GM04504 (cell line): ENCODE results near the gene LBHD2.
"Not testable (repeated sequence)": the region's sequence is repeated elsewhere in the genome, so short reads cannot be mapped to it uniquely, and the experiment has no call there.

ENCODE experiments used
- DNase-seq: peaks from one replicate; pipeline ENCODE4 v3.0.0-alpha.2; 2012; ENCODE audit warnings: low read depth

LBHD2 gene

GRCh38 chr14:103104654-103105452, 20.8 kb downstream of the LBHD2 start:
- DNase-seq, result no peak

GRCh38 chr14:103105580-103106150, 21.7 kb downstream of the LBHD2 start:
- DNase-seq, result no peak

DNA sequence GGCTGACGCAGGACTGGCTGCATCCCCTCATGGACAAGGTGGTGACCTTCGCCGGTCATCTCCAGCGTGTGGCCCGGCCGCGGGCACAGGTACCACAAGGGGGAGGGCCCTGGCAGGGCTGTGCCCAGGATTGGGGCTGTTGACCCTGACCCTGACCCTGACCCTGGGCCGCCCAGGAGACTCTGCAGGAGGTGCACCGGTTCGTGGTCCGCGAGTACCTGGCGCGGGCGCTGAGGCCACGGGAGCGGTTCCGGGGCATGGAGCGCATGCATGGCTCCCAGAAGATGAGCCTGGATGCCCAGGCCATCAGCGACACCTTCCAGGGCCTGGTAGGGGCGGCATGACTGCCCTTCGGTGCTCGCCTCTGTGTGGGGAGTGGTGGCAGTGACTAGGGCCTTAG, 23.4 kb downstream of the LBHD2 start:
- DNase-seq, result no peak

- DNase-seq, result no peak
Measured at GRCh38 chr14:103107941-103108748, 24.1 kb downstream of the LBHD2 start.

GRCh38 chr14:103108749-103109207, 24.8 kb downstream of the LBHD2 start:
- no peak for DNase-seq

DNA sequence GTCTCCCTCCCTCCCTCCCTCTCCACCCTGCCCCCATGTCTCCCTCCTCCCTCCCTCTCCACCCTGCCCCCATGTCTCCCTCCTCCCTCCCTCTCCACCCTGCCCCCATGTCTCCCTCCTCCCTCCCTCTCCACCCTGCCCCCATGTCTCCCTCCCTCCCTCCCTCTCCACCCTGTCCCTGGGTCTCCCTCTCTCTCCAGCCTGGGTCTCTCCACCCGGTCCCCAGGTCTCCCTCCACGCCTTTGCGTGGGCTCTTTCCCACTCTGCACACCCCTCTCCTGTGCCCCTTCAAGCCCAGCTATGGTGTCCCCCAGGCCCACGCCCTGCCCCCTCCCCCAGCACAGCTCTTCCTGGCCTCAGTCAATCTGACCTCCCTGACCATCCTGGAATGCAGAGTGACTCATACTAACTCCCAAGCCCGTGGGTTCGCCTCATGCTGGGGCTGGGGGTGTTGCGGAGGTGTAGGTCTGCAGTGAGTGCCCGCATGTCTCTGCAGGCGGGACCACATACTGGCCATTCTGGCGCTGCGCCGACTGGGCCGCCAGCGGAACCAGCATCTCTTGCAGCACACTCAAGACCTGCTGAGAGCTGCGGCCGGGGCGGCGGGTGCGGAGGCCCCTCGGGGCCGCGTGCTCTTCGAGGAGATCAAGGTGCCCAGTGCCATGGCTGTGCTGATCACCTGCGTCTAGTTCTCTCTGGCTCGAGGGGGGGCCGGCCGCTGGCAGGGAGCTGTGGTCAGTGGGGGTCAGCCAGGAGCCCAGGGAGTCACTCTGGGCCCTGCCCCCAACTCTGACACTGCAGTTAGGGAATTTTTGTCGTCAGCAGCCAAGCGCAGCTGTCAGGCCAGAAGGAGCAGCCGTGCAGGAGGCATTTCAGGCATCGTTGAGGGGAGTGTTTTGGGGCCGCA, 25.8 kb downstream of the LBHD2 start:
- DNase-seq, result no peak

GRCh38 chr14:103110681-103111231, 26.7 kb downstream of the LBHD2 start:
- DNase-seq, result no peak

DNA sequence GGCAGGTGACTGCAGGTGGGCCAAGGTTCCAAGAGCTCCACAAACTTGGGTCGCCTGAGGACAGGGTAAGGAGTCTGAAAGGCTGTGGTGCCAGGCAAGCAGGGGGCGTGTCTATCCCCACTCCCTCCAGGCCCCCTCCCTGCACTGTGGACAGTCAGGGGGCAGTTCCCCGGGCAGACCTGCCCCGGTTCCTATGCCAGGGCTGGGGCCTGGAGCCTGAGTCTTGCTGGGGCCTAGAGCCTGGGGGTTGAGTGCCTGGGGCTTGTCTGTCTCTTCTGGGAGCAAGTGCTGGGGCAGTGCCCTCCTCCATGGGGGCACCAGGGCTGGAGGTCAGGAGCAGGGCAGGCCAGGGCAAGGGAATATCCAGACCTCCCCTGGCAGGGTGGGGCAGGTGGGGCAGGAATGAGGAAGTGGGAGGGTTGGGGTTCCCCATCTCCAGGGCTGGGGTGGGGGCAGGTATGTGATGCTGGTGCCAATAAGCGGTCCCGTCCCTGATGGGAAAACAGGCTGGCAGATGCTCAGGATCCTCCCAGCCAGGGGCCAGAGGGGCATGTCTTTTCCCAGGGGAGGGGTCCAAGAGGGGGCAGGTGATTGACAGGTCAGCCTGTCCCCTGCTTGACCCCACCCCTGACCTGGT, 27.3 kb downstream of the LBHD2 start:
- DNase-seq, result no peak

DNA sequence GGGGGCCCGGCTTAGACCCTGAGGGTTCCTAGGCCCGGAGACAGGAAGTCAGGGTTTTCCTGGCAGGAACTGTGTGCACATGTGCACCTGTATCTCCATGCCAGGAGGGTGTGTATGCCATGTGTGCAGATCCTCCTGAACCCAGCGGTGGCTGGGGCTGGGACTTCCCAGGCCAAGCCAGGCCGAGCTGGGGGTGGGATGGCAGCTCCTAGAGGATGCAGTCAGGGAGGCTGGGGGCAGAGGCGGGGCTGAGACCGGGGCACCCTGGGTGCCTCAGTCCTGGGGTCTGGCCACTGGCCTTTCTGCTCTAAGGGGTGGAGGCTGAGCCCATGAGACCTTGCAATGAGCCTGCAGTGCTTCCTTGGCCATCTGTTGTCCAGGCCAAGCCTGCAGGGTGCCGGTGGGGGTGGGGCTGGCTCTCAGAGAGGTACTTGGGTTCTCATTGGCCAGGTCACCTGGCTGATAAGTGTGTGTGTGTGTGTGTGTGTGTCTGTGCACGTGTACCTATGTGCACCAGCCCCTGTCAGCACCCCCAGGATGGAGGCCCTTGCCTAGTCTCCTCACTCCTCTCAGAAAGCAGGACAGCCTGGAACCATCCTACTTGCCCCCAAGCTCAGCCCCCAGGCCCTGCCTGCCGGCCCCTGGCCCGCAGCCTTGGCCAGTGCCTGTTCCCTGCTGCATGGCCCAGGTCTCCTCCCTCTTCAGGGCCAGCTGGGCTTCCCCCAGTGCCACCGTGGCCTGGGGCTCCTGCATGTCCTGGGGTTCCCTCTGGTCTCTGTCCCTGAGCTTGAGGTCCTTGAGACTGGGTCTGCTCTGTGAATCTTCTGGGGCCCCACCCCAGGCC, 28.6 kb downstream of the LBHD2 start:
- DNase-seq, result no peak

GRCh38 chr14:103113303-103113702, 29.3 kb downstream of the LBHD2 start:
- DNase-seq, result no peak

DNA sequence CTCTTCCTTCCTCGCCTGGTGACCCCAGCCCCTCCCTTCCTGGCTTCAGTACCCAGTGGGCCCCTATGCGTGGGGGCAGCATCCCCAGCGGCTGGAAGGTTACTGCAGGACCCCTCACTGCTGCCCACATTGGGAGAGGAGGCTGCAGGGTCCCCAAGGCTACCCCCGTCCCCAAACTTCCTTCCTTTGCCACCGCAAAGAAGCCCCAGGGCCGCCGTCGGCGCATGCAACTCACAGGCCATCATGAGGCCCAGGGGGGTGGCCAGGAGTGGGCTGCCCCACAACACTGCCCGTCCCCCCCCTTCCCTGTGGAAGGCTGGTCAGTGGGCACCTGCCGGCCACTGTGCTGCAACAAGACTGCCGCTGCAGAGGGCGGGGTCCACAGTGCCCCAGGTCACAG, 29.8 kb downstream of the LBHD2 start:
- no peak for DNase-seq

DNA sequence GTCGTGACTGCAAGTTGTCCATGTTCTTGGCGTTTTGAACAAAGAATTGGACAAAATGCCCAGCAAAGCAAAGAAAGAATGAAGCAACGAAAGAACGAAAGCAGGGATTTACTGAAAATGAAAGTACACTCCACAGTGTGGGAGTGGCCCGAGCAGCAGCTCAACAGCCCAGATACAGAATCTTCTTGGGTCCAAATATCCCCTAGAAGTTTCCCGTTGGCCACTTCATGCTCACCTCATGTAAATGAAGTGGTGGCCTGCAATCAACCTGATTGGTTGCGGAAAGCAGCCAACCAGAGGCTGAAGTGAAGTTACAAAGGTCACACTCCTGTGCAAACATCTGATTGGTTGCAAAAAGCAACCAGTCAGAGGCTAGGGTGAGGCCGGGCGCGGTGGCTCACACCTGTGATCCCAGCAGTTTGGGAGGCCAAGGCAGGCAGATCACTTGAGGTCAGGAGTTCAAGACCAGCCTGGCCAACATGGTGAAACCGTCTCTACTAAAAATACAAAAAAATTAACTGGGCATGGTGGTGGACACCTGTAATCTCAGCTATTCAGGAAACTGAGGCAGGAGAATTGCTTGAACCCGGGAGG, 31.2 kb downstream of the LBHD2 start:
- not testable (repeated sequence) for DNase-seq

- no peak for DNase-seq
Measured at GRCh38 chr14:103115845-103116572, 32.0 kb downstream of the LBHD2 start.

- DNase-seq, result no peak
Measured at GRCh38 chr14:103116636-103117035, 32.6 kb downstream of the LBHD2 start.

DNA sequence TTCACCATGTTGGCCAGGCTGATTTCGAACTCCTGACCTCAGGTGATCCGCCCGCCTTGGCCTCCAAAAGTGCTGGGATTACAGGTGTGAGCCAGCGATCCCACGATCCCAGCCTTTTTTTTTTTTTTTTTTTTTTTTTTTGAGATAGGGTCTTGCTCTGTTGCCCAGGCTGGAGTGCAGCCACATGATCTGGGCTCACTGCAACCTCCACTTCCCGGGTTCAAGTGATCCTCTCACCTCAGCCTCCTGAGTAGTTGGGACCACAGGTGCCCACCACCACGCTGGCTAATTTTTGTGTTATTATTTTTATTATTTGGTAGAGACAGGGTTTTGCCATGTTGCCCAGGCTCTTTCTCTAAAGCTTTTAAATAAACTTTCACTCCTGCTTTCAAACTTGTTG, 33.5 kb downstream of the LBHD2 start:
- not testable (repeated sequence) for DNase-seq

DNA sequence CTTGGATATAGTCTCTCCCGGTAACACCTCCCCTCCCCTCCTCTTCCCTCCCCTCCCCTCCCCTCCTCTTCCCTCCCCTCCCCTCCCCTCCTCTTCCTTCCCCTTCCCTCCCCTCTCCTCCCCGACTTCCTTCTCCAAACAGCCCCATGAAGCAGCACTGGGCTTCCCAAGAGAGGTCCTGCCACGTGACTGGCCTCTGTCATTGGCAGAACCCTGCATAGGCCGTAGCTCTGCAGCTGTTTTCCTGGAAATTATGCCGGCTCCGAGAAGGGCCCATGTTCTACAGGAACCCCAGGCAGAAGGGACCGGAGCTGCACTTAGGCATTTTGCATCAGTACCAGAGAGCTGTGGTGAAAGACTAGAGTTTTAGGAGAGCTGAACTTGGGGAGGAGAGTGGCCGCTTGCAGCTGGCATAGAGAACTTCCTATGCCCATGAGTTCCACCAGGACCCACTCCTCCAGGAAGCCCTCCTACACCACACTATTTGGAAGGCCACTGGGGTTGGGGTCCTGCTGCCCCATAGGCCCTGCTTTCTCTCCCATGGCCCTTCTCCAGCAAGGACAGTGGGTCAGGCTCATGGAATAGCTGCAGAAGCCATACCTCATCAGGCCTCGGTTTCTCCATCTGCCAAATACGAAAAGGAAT, 34.1 kb downstream of the LBHD2 start:
- no peak for DNase-seq

GRCh38 chr14:103118663-103119404, 34.8 kb downstream of the LBHD2 start:
- no peak for DNase-seq

DNA sequence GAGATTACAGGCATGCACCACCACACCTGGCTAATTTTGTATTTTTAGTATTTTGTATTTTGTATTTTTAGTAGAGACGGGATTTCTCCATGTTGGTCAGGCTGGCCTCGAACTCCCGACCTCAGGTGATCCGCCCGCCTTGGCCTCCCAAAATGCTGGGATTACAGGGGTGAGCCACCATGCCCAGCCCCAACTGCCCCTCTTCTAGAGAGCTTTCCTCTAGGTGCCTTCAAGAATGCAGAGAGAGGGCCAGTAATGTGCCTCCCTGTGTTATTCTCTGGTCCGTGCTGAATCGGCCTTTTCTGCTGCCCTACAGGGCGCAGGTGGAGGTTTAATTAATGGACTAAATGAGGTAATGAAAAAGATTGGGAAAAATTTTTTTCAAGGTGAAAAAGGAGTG, 35.5 kb downstream of the LBHD2 start:
- not testable (repeated sequence) for DNase-seq
